H1 (cell line): ENCODE data around the gene CALHM2. TPM values are rescaled to one million over a fixed set of nuclear protein-coding genes. Genes with fewer than 3 reads are reported as not detected.

Experiments used
- CTCF ChIA-PET: fragments of 300-600 bp; sonication (Branson Sonifier 250); formaldehyde crosslinking; loops from one replicate; lab custom pipeline; 2021; ENCODE audit not compliant: partially characterized antibody; lab: Charles Lee
- POLR2A ChIA-PET: fragments of 300-600 bp; sonication (Branson Sonifier 250); formaldehyde crosslinking; loops from one replicate; lab custom pipeline; 2021; ENCODE audit warnings: inconsistent platforms; ENCODE audit not compliant: partially characterized antibody; lab: Charles Lee
- DNase-seq, 2 experiments: peaks; one replicate each; pipeline versions ENCODE4 v3.0.0 to v3.0.0-alpha.2; 2010 to 2022; ENCODE audit warnings: low spot score in 2 of 2, low read depth in 1 of 2, mixed read lengths in 1 of 2
- FAIRE-seq: peaks from 2 replicates; lab custom pipeline; 2011; peaks lifted over from hg19 to GRCh38; lab: Jason Lieb, UNC
- H2AFZ ChIP-seq: 2 replicates; pipeline ENCODE4 v1.8.1; 2012; ENCODE audit warnings: low read length, inconsistent platforms
- H2AK5ac ChIP-seq: 2 replicates; pipeline ENCODE4 v1.6.1; 2013; ENCODE audit warnings: low read depth, low read length
- H2BK120ac ChIP-seq: replicated peaks from 2 replicates; pipeline ENCODE3; 2013; ENCODE audit warnings: low read depth, low read length, inconsistent platforms
- H2BK12ac ChIP-seq: 2 replicates; pipeline ENCODE4 v1.6.1; 2013; ENCODE audit warnings: low read depth, low read length
- H2BK15ac ChIP-seq: 2 replicates; pipeline ENCODE4 v1.6.1; 2013; ENCODE audit warnings: low read length
- H2BK20ac ChIP-seq: 2 replicates; pipeline ENCODE4 v1.6.1; 2013; ENCODE audit warnings: low read length
- H2BK5ac ChIP-seq: 2 replicates; pipeline ENCODE4 v1.6.1; 2013; ENCODE audit warnings: low read depth, low read length
- H3K14ac ChIP-seq: 2 replicates; pipeline ENCODE4 v1.6.1; 2013; ENCODE audit warnings: inconsistent platforms; ENCODE audit not compliant: insufficient read length
- H3K18ac ChIP-seq: 2 replicates; pipeline ENCODE4 v1.6.1; 2013; ENCODE audit warnings: low read length; ENCODE audit errors: extremely low read depth
- H3K23ac ChIP-seq: 2 replicates; pipeline ENCODE4 v1.6.1; 2013; ENCODE audit warnings: inconsistent platforms; ENCODE audit not compliant: insufficient read length
- H3K23me2 ChIP-seq: 2 replicates; pipeline ENCODE4 v1.6.1; 2013; ENCODE audit warnings: low read depth, low read length
- H3K27ac ChIP-seq: 2 replicates; pipeline ENCODE4 v1.6.1; 2011; ENCODE audit warnings: low read depth, low read length, inconsistent platforms
- H3K27me3 ChIP-seq, 4 experiments: replicated peaks in 1 of 4; 1 replicate in 1 of 4; 2 replicates in 3 of 4; pipeline versions ENCODE4 v1.6.1 to v1.8.1; 2011 to 2013; ENCODE audit warnings: low read length in 3 of 4, mild to moderate bottlenecking in 3 of 4, inconsistent platforms in 2 of 4, mixed read lengths in 2 of 4, moderate library complexity in 1 of 4; ENCODE audit not compliant: control insufficient read depth in 3 of 4, insufficient read depth in 3 of 4; ENCODE audit errors: extremely low read depth in 1 of 4
- H3K36me3 ChIP-seq, 4 experiments: 2 replicates each; pipeline versions ENCODE4 v1.6.1 to v1.8.1; 2011 to 2013; ENCODE audit warnings: mild to moderate bottlenecking in 4 of 4, low read length in 3 of 4, moderate library complexity in 2 of 4, control low read depth in 1 of 4, inconsistent platforms in 1 of 4; ENCODE audit not compliant: insufficient read depth in 4 of 4, control insufficient read depth in 2 of 4
- H3K4ac ChIP-seq: replicated peaks from 2 replicates; pipeline ENCODE3; 2013; ENCODE audit warnings: low read length, low read depth, mixed read lengths, inconsistent platforms; ENCODE audit not compliant: insufficient read length
- H3K4me1 ChIP-seq, 4 experiments: replicated peaks in 1 of 4; 1 replicate in 1 of 4; 2 replicates in 3 of 4; pipeline versions ENCODE4 v1.6.1 to v1.8.1; 2011 to 2013; ENCODE audit warnings: low read length in 3 of 4, inconsistent platforms in 2 of 4, mixed read lengths in 1 of 4; ENCODE audit not compliant: insufficient read depth in 4 of 4, control insufficient read depth in 3 of 4
- H3K4me2 ChIP-seq, 2 experiments: 2 replicates each; pipeline versions ENCODE4 v1.6.1 to v1.8.1; 2011 to 2013; ENCODE audit warnings: low read depth in 2 of 2, low read length in 2 of 2, control low read depth in 1 of 2, inconsistent platforms in 1 of 2, mild to moderate bottlenecking in 1 of 2; ENCODE audit not compliant: insufficient read depth in 1 of 2
- H3K4me3 ChIP-seq, 4 experiments: fragments of 200-600, 300-600 bp in 1 of 4; sonication (generic), shearing (Covaris generic), sonication (Bioruptor Twin) in 1 of 4; 2 replicates each; pipeline versions ENCODE4 v1.5.1 to v1.8.1; 2011 to 2016; ENCODE audit warnings: low read length in 4 of 4, low read depth in 3 of 4, control low read depth in 2 of 4, inconsistent platforms in 2 of 4, mild to moderate bottlenecking in 2 of 4, mixed read lengths in 1 of 4, moderate library complexity in 1 of 4; ENCODE audit not compliant: insufficient read depth in 2 of 4; ENCODE audit errors: extremely low read depth in 1 of 4
- H3K56ac ChIP-seq: replicated peaks from 2 replicates; pipeline ENCODE3; 2013; ENCODE audit warnings: low read depth, mild to moderate bottlenecking, mixed read lengths, low read length, inconsistent platforms; ENCODE audit not compliant: insufficient read length
- H3K79me1 ChIP-seq: 2 replicates; pipeline ENCODE4 v1.6.1; 2013; ENCODE audit warnings: low read depth, low read length, control low read depth
- H3K79me2 ChIP-seq, 2 experiments: 2 replicates each; pipeline versions ENCODE4 v1.6.1 to v1.8.1; 2012 to 2013; ENCODE audit warnings: low read length in 2 of 2, mild to moderate bottlenecking in 2 of 2, inconsistent platforms in 1 of 2; ENCODE audit not compliant: insufficient read depth in 2 of 2, control insufficient read depth in 1 of 2
- H3K9ac ChIP-seq, 4 experiments: replicated peaks in 1 of 4; 1 replicate in 1 of 4; 2 replicates in 3 of 4; pipeline versions ENCODE4 v1.6.1 to v1.8.1; 2011 to 2013; ENCODE audit warnings: low read depth in 3 of 4, low read length in 3 of 4, control low read depth in 2 of 4, mild to moderate bottlenecking in 2 of 4, moderate library complexity in 2 of 4, inconsistent platforms in 1 of 4; ENCODE audit errors: extremely low read depth in 1 of 4
- H3K9me3 ChIP-seq, 2 experiments: 2 replicates each; pipeline versions ENCODE4 v1.6.1 to v1.8.1; 2012 to 2013; ENCODE audit warnings: mild to moderate bottlenecking in 2 of 2, moderate library complexity in 2 of 2, control low read depth in 1 of 2, inconsistent platforms in 1 of 2, low read depth in 1 of 2, low read length in 1 of 2, mixed read lengths in 1 of 2; ENCODE audit not compliant: insufficient read depth in 2 of 2
- H4K20me1 ChIP-seq, 2 experiments: replicated peaks in 1 of 2; 2 replicates each; pipeline versions ENCODE3 to v1.8.1; 2011 to 2013; ENCODE audit warnings: inconsistent platforms in 2 of 2, low read length in 2 of 2, mild to moderate bottlenecking in 1 of 2; ENCODE audit not compliant: insufficient read depth in 2 of 2, control insufficient read depth in 1 of 2
- H4K5ac ChIP-seq: 2 replicates; pipeline ENCODE4 v1.6.1; 2013; ENCODE audit warnings: low read length, low read depth, mixed read lengths, inconsistent platforms; ENCODE audit not compliant: insufficient read length
- H4K8ac ChIP-seq: 2 replicates; pipeline ENCODE4 v1.8.0; 2013; ENCODE audit warnings: mild to moderate bottlenecking, moderate library complexity, low read length, inconsistent platforms; ENCODE audit not compliant: insufficient read depth; ENCODE audit errors: extremely low read depth
- H4K91ac ChIP-seq: replicated peaks from 2 replicates; pipeline ENCODE3; 2013; ENCODE audit warnings: low read length, mixed read lengths, inconsistent platforms; ENCODE audit not compliant: insufficient read length
- GTF2F1 ChIP-seq: IDR thresholded peaks from 2 replicates; pipeline ENCODE4 v1.6.1; 2012; ENCODE audit warnings: low read depth, low read length, improper control_type of control experiment, borderline replicate concordance
- JUND ChIP-seq: IDR thresholded peaks from 2 replicates; pipeline ENCODE4 v1.6.1; 2011; ENCODE audit warnings: mild to moderate bottlenecking, improper control_type of control experiment, low read length
- SIX5 ChIP-seq: IDR thresholded peaks from 2 replicates; pipeline ENCODE4 v1.6.1; 2011; ENCODE audit warnings: mild to moderate bottlenecking, low read depth, low read length
- whole genome bisulfite sequencing, 2 experiments: shearing (Covaris generic) in 1 of 2; methylation state at CpG; one replicate each; pipeline versions ENCODE4 v1.1.6 to v1.1.7; 2013 to 2015; ENCODE audit warnings: low lambda C conversion rate in 2 of 2, mixed read lengths in 2 of 2, inconsistent platforms in 1 of 2, low coverage in 1 of 2, missing lambda C conversion rate in 1 of 2; ENCODE audit not compliant: insufficient replicate concordance in 2 of 2, insufficient coverage in 1 of 2, insufficient read length in 1 of 2; ENCODE audit errors: extremely low coverage in 1 of 2, missing lambda C conversion rate in 1 of 2; 5-methylcytosine and 5-hydroxymethylcytosine counted together
- polyA plus RNA-seq, 7 experiments: library from polyadenylated mRNA; depleted of rRNA in 3 of 7; stranded (reverse) in 5 of 7; unstranded in 2 of 7; fragments of >200 nt in 5 of 7; fragments of 200-250 nt in 2 of 7; gene quantifications; 1 replicate in 5 of 7; 2 replicates in 1 of 7; 4 replicates in 1 of 7; pipeline versions ENCODE4 v1.2.1 to v1.2.3, GENCODE V29; 2011 to 2013; ENCODE audit warnings: missing spikeins in 2 of 7, mixed read lengths in 2 of 7
- total RNA-seq: library from RNA; stranded (reverse); fragmentation: NEBNext Ultra II Directional; extraction: Animal tissue kit (Norgen Biotek cat#: 25700); gene quantifications from 2 replicates; pipeline ENCODE4 v1.2.1, GENCODE V29; 2021

Gene CALHM2
- total and polyA plus RNA-seq, 2 of the 8 experiments (the other 6 are each of a cell fraction or from before 2014, with no cell fraction given): 1.2 to 2.4 TPM

DNA sequence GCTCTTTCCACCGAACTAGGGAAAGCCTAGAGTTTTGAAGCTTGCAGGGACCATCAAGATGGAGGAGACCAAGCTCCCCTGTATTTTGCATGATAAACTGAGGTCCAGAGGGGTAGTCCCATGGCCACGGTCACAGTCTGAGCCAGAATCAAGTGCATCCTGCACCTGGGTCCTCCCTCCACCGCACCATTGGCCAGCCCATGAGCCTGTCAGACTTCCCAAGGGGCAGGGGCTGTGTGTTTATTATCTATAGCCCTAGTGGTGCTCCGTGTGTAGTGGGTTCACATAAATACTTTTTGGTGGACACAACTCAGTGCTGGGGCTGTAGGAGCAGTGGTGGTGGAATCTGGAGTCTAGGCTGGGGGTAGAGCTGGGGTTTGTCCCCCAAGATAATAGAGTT is 23.3 kb upstream of the CALHM2 start:
- Histone ChIP-seq H3K18ac (no peak overlapping the region), H3K23ac (no peak overlapping the region), H3K27me3 (no peaks in the 10 kb centered on the region; a peak in 2 of 7 replicates), H3K14ac (no peak overlapping the region), H3K9ac (no peak overlapping the region), H3K4ac (no peak overlapping the region), H3K4me3 (no peak overlapping the region), H3K4me1 (peaks cover 0 to 16% (median 11%) of the 10 kb centered on the region in 4 experiments; a peak in 6 of 7 replicates), H3K23me2 (peaks cover 4% of the 10 kb centered on the region; the same call in 1 of the 2 replicates), H3K36me3 (no peaks in the 10 kb centered on the region), H3K56ac (no peak overlapping the region), H2AK5ac (no peak overlapping the region), H4K5ac (no peak overlapping the region), H2BK12ac (no peak overlapping the region), H2BK15ac (no peak overlapping the region), H3K9me3 (no peaks in the 10 kb centered on the region), H3K79me1 (no peaks in the 10 kb centered on the region), H3K27ac (no peak overlapping the region), H4K91ac (no peak overlapping the region), H4K8ac (no peak overlapping the region), H2BK120ac (no peak overlapping the region), H2BK20ac (no peak overlapping the region), H4K20me1 (no peaks in the 10 kb centered on the region), H3K4me2 (no peak overlapping the region), H3K79me2 (no peaks in the 10 kb centered on the region), H2BK5ac (no peak overlapping the region), H2AFZ (no peak overlapping the region)
- FAIRE-seq (no peak), DNase-seq (no peak)
- TF ChIP-seq JUND (no peak), GTF2F1 (no peak), SIX5 (no peak)
- ChIA-PET CTCF (interaction anchor here (0.6 to 9.0 kb wide), 20 partner anchors 9 to 211 kb away, joined by 3 to 71 read pairs (median 8); partner anchors contain the start of genes CALHM1, CALHM2 and NEURL1), POLR2A (interaction anchor here (0.6 to 3.1 kb wide), 6 partner anchors 24 to 148 kb away, joined by 3 to 12 read pairs (median 4); partner anchors contain the start of gene CALHM2)
- 89% methylated on average over 4 of the region's 4 CpGs; no CpG with 5 or more reads in 1 of the 2 experiments for WGBS, 2 experiments
